Measurements from ENCODE around the gene RAET1L. TPM values are rescaled to one million over a fixed set of nuclear protein-coding genes. Genes with fewer than 3 reads are reported as not detected.

Gene RAET1L
- polyA plus RNA-seq, 3 donors = not detected

- Histone ChIP-seq H3K9ac (ENCODE audit: insufficient read depth, low read length, poor library complexity, severe bottlenecking) (no peak overlapping the region), H3K36me3 (replicated peaks in 1 of 2; ENCODE audit: control insufficient read depth in 1 of 2, insufficient read depth in 2 of 2, low read length in 2 of 2) (no peaks in the 10 kb centered on the region), H3K9me3 (replicated peaks in 1 of 2; ENCODE audit: control insufficient read depth in 1 of 2, insufficient read depth in 1 of 2, low read length in 2 of 2) (no peaks in the 10 kb centered on the region), H3K4me3 (replicated peaks in 1 of 3; ENCODE audit: low read depth in 2 of 3, low read length in 3 of 3) (no peak overlapping the region), H3K4me2 (replicated peaks; ENCODE audit: extremely low read depth, low read length, poor library complexity, severe bottlenecking) (no peak overlapping the region), H3K27me3 (ENCODE audit: control insufficient read depth in 2 of 2, insufficient read depth in 2 of 2, low read length in 2 of 2) (peaks cover 18 to 49% of the 10 kb centered on the region in 2 donors), H4K20me1 (ENCODE audit: insufficient read depth, low read length) (no peaks in the 10 kb centered on the region), H3K79me2 (ENCODE audit: insufficient read depth, low read length) (no peaks in the 10 kb centered on the region), H3K4me1 (ENCODE audit: control insufficient read depth in 1 of 2, insufficient read depth in 2 of 2, low read length in 2 of 2) (peaks cover 9 to 11% of the 10 kb centered on the region in 2 donors), H3K27ac (ENCODE audit: low read depth in 1 of 2, low read length in 2 of 2) (no peak overlapping the region), H2AFZ (ENCODE audit: insufficient read depth, low read depth, low read length, poor library complexity, severe bottlenecking) (no peak overlapping the region)
- DNase-seq = no peak
- H3K27ac Mint-ChIP-seq = no peak overlapping the region
- WGBS (ENCODE audit: insufficient coverage) = 84% methylated on average over 4 of the region's 6 CpGs
- intact Hi-C loops (cut with micrococcal nuclease) = no loop called here
- H3K9me3 Mint-ChIP-seq = peaks cover 0 to 11% (median 2%) of the 10 kb centered on the region in 7 donors
- H3K4me3 Mint-ChIP-seq = peak overlapping the region; percentile 6 to 11
- peaks cover 12% of the 10 kb centered on the region for H3K4me1 Mint-ChIP-seq
- peaks cover 49 to 67% (median 59%) of the 10 kb centered on the region in 3 donors for H3K27me3 Mint-ChIP-seq (ENCODE audit: low read depth in 3 of 3)
- TF ChIP-seq, protein P1, sequence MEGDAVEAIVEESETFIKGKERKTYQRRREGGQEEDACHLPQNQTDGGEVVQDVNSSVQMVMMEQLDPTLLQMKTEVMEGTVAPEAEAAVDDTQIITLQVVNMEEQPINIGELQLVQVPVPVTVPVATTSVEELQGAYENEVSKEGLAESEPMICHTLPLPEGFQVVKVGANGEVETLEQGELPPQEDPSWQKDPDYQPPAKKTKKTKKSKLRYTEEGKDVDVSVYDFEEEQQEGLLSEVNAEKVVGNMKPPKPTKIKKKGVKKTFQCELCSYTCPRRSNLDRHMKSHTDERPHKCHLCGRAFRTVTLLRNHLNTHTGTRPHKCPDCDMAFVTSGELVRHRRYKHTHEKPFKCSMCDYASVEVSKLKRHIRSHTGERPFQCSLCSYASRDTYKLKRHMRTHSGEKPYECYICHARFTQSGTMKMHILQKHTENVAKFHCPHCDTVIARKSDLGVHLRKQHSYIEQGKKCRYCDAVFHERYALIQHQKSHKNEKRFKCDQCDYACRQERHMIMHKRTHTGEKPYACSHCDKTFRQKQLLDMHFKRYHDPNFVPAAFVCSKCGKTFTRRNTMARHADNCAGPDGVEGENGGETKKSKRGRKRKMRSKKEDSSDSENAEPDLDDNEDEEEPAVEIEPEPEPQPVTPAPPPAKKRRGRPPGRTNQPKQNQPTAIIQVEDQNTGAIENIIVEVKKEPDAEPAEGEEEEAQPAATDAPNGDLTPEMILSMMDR (IDR thresholded peaks at IDR 0.05) = no peak
- H3K36me3 Mint-ChIP-seq = no peaks in the 10 kb centered on the region
These were observed 2.7 kb upstream of the RAET1L start for GRCh38 chr6:150027806-150028565.

DNA sequence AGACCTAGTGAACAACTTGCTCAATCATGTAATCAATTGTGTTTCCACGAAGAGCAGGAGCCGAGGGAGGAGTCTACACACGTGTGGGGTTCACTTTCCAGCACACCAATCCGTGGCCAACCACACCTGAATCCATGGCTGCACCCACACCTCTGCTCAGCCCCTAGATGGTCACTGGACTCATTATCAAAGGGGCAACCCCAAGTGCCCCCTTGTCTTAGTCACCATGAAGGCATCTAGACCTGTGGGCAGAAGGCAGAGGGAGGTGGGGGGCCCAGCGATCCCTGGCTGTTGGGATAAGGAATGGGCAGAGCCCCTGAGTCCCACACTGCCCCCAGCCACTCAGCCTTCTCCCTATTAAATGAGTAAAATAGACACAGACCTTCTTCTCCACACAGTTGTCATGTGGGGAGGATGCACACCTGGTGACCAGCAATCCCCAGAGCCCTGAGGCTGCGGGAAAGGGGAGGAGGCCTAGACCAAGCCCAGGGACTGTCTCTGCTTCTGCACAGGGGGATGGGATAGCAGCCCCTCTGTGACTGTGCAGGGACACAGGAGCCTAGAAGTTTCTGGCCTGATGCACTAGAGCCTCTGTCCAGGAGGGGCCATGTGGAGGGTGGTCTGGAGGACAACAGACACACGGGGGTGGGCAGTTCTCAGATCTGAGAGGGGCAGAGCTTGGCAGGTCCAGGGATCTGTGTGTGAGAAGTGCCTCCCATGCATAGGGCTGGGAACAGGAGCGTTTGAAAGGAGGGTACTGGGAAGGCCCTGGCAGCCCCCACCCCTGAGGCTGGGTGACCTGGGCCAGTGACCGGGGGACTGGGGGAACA is 1.9 kb upstream of the RAET1L start:
- Histone ChIP-seq H3K9ac (ENCODE audit: insufficient read depth, low read length, poor library complexity, severe bottlenecking) (no peak overlapping the region), H2AFZ (ENCODE audit: insufficient read depth, low read depth, low read length, poor library complexity, severe bottlenecking) (no peak overlapping the region), H3K4me1 (ENCODE audit: control insufficient read depth in 1 of 2, insufficient read depth in 2 of 2, low read length in 2 of 2) (peaks cover 7 to 8% of the 10 kb centered on the region in 2 donors), H4K20me1 (ENCODE audit: insufficient read depth, low read length) (no peaks in the 10 kb centered on the region), H3K79me2 (ENCODE audit: insufficient read depth, low read length) (no peaks in the 10 kb centered on the region), H3K27me3 (ENCODE audit: control insufficient read depth in 2 of 2, insufficient read depth in 2 of 2, low read length in 2 of 2) (peaks cover 18 to 49% of the 10 kb centered on the region in 2 donors), H3K4me3 (replicated peaks in 1 of 3; ENCODE audit: low read depth in 2 of 3, low read length in 3 of 3) (no peak overlapping the region), H3K4me2 (replicated peaks; ENCODE audit: extremely low read depth, low read length, poor library complexity, severe bottlenecking) (no peak overlapping the region), H3K9me3 (replicated peaks in 1 of 2; ENCODE audit: control insufficient read depth in 1 of 2, insufficient read depth in 1 of 2, low read length in 2 of 2) (no peaks in the 10 kb centered on the region), H3K36me3 (replicated peaks in 1 of 2; ENCODE audit: control insufficient read depth in 1 of 2, insufficient read depth in 2 of 2, low read length in 2 of 2) (no peaks in the 10 kb centered on the region), H3K27ac (ENCODE audit: low read depth in 1 of 2, low read length in 2 of 2) (no peak overlapping the region)
- Mint-ChIP-seq H3K27me3 (ENCODE audit: low read depth in 3 of 3) (peaks cover 49 to 67% (median 55%) of the 10 kb centered on the region in 3 donors), H3K4me3 (peak overlapping the region in 1 of 2 donors; percentile 88), H3K4me1 (peaks cover 10% of the 10 kb centered on the region), H3K9me3 (peaks cover 0 to 11% (median 2%) of the 10 kb centered on the region in 7 donors), H3K36me3 (no peaks in the 10 kb centered on the region), H3K27ac (no peak overlapping the region)
- no peak for DNase-seq
- TF ChIP-seq, protein P1 (IDR thresholded peaks at IDR 0.05) = no peak
- intact Hi-C loops (cut with micrococcal nuclease) = no loop called here
- 89% methylated on average over 7 of the region's 9 CpGs for WGBS (ENCODE audit: insufficient coverage)
